Mucosa of stomach (tissue), 1 donor: ENCODE data around the gene ACTN4.
A peak's percentile ranks its signal among the peaks of the same experiment; 100 is the strongest.

ENCODE experiments used
- H3K27me3 ChIP-seq: one replicate; pipeline ENCODE4 v1.7.0; 2013; ENCODE audit warnings: mild to moderate bottlenecking, low read length; ENCODE audit not compliant: control insufficient read depth, insufficient read depth
- H3K36me3 ChIP-seq: one replicate; pipeline ENCODE4 v1.7.0; 2013; ENCODE audit warnings: low read length; ENCODE audit not compliant: control insufficient read depth, insufficient read depth
- H3K4me1 ChIP-seq: one replicate; pipeline ENCODE4 v1.7.0; 2013; ENCODE audit warnings: mild to moderate bottlenecking, low read length; ENCODE audit not compliant: control insufficient read depth, insufficient read depth
- H3K4me3 ChIP-seq: one replicate; pipeline ENCODE4 v1.7.0; 2013; ENCODE audit warnings: low read length
- H3K9ac ChIP-seq: one replicate; pipeline ENCODE4 v1.7.0; 2013; ENCODE audit warnings: mild to moderate bottlenecking, low read length, moderate library complexity
- H3K9me3 ChIP-seq: one replicate; pipeline ENCODE4 v1.7.0; 2013; ENCODE audit warnings: mild to moderate bottlenecking, low read length, moderate library complexity; ENCODE audit not compliant: control insufficient read depth
- donor health status: Pancreatic carcinoma.

Gene ACTN4

DNA sequence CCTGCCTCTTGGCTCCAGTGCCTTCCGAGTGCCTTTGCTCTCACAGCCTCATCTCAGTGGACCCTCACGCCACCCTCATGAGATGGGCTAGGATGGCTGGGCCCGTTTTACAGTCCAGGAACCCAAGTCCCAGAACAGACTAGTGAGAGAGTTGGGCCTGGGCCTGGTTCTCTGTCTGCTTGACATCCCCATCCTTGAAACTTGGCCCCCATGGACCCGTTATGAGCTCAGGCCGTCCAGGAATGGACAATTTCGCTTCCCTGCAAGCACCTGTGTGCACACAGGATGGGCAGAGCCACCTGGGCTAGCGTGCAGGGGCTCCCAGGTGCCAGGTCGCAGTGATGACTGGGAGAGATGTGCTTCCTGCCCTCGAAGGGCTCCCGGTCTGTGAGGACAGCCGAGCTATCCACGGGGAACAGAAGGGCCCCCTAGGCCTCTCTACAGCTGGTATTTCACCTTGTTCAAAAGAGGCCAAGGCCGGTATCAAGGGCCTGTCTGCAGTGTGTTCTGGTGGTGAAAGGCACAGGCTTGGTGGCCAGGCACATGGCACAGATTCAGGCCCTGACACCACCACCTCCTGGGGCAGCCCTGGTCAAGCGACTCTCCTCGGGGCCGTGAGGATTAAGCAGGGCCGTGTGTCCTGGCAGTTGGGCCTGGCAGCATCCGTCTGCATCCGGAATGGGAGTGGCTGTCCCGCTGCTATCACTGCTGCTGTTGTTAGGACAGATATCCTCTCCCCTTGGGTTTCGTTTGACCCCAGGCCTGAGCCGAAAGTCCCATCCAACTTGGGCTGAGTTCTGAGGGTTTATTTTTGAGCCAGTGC, 58.0 kb downstream of the ACTN4 start:
- peaks cover 66% of the 10 kb centered on the region for H3K4me1 ChIP-seq
- peaks cover 68% of the 10 kb centered on the region for H3K36me3 ChIP-seq
- peak overlapping the region; percentile 36 for H3K9ac ChIP-seq
- no peaks in the 10 kb centered on the region for H3K27me3 ChIP-seq
- H3K9me3 ChIP-seq: no peaks in the 10 kb centered on the region
- H3K4me3 ChIP-seq: no peak overlapping the region

DNA sequence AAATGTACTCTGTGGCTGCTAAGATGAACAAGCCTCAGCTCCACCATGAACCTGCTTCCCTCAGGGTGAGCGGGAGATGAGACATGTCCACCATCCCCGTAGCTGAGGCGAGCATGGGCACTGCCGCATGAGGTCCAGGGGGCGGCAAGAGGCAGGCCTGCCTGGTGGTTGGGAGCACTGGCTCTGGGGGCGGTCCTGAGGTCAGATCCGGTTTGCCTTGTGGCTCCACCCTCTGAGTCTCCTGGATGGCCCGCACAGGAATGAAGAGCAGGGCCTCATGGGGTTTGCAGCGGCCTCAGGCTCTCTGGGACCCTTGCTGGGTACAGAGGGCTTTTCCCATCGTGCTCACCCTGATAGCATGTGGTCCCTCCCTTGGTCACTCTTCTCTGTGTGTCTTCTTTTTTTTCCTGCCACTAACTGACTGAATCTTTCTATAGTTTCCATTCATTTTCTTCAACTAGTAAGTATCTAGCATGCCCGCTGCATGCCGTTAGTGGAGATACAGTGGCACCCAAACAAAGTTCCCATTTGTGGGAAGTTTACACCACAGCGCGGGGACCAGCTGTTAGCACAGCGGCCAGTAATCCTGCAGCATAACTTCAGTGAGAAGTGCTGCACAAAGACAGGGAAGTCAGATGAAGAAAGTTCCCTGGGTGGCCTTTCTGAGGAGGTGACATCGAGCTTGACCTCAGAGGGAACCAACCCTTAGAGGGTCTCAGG, 59.5 kb downstream of the ACTN4 start:
- Histone ChIP-seq H3K9me3 (no peaks in the 10 kb centered on the region), H3K36me3 (peaks cover 57% of the 10 kb centered on the region), H3K4me3 (no peak overlapping the region), H3K9ac (peak overlapping the region; percentile 36), H3K4me1 (peaks cover 54% of the 10 kb centered on the region), H3K27me3 (no peaks in the 10 kb centered on the region)

DNA sequence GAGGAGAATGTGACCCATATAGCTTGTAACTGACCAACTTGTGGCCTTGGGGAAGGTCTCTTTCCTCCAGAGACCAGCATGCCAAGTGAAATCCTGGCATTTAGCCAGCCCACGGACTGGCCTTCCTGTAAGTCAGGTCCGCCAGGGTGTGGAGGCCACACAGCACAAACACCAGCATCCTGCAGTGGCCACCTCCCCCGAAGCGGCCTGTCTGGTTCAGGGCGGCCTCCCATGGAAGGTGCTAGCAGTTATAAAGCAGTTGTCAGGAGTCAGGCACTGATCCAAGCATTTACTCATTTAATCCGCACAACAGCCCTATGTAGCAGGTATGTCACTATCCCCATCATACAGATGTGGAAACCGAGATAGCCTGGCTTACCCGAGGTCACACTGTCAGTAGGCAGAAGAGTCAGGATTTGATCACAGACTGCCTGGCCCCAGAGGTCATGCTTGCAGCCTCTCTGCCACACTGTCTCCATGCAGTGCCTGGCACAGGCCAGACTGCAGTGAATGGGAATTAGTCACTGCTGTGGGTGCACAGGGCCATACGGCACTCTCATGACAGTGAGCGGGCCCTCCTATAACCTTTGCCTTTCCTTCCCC, 60.2 kb downstream of the ACTN4 start:
- no peak overlapping the region for H3K4me3 ChIP-seq
- no peaks in the 10 kb centered on the region for H3K9me3 ChIP-seq
- no peak overlapping the region for H3K9ac ChIP-seq
- peaks cover 50% of the 10 kb centered on the region for H3K4me1 ChIP-seq
- no peaks in the 10 kb centered on the region for H3K27me3 ChIP-seq
- H3K36me3 ChIP-seq: peaks cover 57% of the 10 kb centered on the region

DNA sequence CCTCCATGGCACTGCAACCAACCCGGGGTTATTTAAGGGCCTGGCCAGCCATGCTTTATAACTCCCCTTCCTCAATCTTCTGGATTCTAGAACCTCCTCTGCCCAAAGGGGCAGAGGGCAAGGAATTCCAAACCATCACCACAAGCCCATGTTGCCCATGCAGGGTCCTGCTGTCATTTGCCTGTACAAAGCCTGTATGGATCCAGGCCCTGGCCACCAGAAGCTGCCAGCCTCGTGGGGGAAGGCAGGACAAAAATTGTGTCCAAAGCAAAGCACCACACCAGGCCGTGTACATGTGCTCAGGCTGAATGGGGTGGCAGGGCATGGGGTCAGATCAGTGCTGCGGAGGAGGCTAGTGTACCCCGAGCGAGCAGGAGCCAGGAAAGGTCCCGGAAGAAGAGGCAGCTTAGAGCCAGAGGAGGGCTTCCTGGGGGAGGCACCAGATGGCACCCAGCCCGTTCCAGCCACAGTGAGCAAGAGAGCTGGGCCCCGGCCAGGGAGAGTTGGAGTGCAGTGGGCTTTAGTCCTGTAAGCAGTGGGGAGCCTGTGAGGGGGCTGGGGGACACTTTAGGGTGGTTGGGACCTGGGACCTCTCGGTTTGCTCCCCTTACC, 61.1 kb downstream of the ACTN4 start:
- Histone ChIP-seq H3K9me3 (no peaks in the 10 kb centered on the region), H3K9ac (no peak overlapping the region), H3K27me3 (no peaks in the 10 kb centered on the region), H3K36me3 (peaks cover 59% of the 10 kb centered on the region), H3K4me3 (no peak overlapping the region), H3K4me1 (peaks cover 56% of the 10 kb centered on the region)

DNA sequence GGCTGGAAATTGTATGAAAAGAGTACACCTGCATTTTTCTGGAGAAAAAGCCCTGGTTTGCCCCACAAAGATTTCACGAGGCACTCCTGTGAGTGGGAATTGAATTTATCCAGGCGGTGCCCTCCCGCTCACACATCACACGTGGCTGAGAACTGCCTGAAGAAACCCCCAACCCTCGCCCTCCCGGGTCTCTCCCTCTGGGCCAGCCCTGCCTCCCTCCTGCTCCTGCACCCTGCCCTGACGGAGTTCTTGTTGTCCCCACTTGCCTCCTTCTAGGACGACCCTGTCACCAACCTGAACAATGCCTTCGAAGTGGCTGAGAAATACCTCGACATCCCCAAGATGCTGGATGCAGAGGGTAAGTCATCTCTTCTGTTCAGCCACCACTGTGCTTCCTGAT, 61.7 kb downstream of the ACTN4 start:
- no peaks in the 10 kb centered on the region for H3K27me3 ChIP-seq
- no peak overlapping the region for H3K9ac ChIP-seq
- H3K36me3 ChIP-seq: peaks cover 61% of the 10 kb centered on the region
- H3K4me1 ChIP-seq: peaks cover 62% of the 10 kb centered on the region
- H3K4me3 ChIP-seq: no peak overlapping the region
- H3K9me3 ChIP-seq: no peaks in the 10 kb centered on the region

DNA sequence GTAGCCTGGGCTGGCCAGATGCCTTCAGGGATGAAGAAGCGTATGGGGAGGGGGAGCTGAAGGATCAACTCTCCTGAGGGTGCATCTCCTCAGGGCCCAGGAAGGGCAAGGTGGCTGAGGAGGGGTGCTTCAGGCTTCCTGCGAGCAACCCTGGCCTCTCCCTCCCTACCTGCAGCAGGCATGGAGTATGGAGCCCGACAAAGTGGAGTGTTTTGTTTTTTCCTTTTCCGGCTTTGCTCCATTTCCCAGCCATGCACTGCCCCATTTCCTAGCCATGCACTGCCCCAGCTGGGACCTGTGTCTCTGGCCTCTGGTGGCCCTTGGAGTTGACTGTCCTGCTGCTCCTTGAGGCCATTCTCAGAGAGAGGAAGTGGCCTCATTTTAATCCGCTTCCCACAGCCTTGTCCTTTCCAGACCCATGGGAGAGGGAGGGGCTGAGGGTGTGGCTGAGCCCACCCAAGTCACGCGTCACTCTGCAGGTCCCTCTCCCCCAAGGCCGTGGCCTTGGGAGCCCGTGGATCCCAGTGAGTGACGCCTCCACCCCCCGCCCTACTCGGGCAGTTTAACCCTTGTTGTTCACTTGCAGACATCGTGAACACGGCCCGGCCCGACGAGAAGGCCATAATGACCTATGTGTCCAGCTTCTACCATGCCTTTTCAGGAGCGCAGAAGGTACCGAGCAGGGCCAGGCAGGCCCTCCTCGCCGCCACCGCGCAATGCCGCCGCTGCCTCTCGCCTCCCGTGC, 62.4 kb downstream of the ACTN4 start:
- Histone ChIP-seq H3K4me1 (peaks cover 67% of the 10 kb centered on the region), H3K36me3 (peaks cover 65% of the 10 kb centered on the region), H3K9me3 (no peaks in the 10 kb centered on the region), H3K27me3 (no peaks in the 10 kb centered on the region), H3K4me3 (no peak overlapping the region), H3K9ac (no peak overlapping the region)

DNA sequence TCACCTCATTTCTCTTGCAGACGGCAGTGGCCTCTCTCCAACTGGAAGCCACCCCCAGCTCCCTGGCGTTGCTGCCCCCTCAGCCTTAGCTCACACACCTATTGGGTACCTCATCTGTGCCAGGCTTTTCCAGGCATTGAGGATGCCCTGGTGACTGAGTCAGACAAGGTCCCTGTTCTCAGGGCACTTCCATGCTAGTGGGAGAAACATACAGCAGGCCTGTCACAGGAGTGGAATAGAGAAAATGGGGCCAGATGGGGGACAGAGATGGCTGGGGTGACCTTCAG, 62.9 kb downstream of the ACTN4 start:
- no peak overlapping the region for H3K4me3 ChIP-seq
- H3K9ac ChIP-seq: no peak overlapping the region

DNA sequence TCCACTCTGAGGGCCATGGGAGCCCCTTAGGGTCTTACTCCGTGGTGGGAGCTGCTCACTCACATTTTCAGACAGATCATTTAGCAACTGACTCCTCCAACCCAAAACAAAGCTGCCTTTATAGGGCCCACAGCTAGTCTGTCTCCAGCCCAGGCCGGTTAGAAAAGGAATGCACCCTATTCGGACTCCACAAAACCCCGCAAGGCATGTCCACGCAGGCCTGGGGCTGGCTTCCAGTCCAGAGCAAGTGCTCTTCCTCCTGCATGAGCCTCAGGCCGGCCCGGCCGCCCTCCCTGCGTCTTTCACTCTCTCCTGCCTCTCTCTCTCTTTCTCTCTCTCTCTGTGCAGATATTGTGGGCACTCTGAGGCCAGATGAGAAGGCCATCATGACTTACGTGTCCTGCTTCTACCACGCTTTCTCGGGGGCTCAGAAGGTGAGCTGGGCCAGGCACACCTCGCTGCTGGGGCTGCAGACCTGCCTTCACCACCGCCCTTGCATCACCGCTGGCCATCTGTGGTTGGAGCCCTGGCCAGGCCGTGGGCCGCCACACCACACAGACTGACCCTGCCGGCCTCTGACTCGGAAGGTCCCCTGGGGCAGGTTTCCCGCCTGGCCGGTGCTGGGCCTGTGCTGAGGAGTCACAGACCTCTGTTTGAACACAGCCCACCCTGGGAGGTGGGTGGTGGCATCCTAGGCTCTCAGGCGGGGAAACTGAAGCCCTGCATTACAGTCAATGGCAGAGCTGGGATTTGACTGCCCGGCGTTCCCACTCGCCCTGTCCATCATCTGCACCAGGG, 63.7 kb downstream of the ACTN4 start:
- no peak overlapping the region for H3K9ac ChIP-seq
- no peak overlapping the region for H3K4me3 ChIP-seq
- peaks cover 56% of the 10 kb centered on the region for H3K36me3 ChIP-seq
- H3K27me3 ChIP-seq: no peaks in the 10 kb centered on the region
- H3K4me1 ChIP-seq: peaks cover 55% of the 10 kb centered on the region
- no peaks in the 10 kb centered on the region for H3K9me3 ChIP-seq

More for the DNA sequence above, 62.9 kb downstream of the ACTN4 start:
- Histone ChIP-seq H3K27me3 (no peaks in the 10 kb centered on the region), H3K4me1 (peaks cover 63% of the 10 kb centered on the region), H3K36me3 (peaks cover 61% of the 10 kb centered on the region), H3K9me3 (no peaks in the 10 kb centered on the region)

DNA sequence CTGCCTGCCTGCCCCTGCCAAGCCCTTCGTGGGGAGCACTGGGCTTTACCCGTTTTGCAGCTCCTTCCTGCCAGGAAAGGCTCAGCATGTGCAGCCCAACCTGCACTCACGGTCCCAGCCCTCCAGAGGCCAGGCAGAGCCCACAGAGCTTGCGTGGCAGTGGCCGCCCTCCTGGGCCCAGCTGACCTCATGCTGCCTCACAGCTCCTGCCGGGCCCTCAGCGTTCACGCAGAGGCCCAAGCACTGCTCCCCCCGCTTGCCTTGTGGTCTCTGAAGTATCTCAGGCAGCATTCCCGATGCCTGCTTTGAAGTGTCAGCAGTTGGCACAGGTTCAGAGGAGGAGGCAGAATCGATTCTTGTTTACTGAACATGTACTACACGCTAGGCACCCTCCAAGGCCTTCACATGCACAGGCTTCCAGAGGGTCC, 64.3 kb downstream of the ACTN4 start:
- H3K9ac ChIP-seq: no peak overlapping the region
- no peaks in the 10 kb centered on the region for H3K27me3 ChIP-seq
- H3K9me3 ChIP-seq: no peaks in the 10 kb centered on the region
- H3K4me3 ChIP-seq: no peak overlapping the region
- peaks cover 49% of the 10 kb centered on the region for H3K4me1 ChIP-seq
- peaks cover 51% of the 10 kb centered on the region for H3K36me3 ChIP-seq

DNA sequence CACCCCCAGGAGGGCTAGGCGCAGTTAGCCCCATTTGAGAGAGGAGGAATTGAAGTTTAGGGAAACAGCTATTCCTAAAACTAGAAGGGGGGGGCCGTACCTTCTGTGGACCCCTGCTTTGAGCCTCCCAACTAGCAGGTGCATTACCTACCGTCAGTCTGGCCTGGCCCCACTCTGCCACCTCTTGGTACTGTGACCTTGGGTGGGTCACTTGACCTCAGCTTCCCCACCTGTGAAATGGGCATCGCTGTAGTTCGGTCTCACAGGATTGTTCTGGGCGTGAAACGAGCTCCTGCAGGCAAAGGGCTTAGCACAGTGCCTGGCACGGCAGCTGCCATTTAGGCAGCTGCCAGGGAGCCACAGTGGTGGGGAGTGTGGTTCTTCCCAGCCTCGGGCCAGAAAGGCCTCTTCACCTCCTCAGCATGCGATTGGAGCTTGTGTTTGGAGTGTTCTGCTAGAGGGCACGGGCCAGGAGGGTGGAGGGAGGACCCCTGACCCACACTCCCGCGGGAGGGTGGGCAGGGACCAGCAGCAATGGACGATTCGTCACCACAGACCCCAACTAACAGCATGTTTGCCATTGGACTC, 64.8 kb downstream of the ACTN4 start:
- no peaks in the 10 kb centered on the region for H3K27me3 ChIP-seq
- no peak overlapping the region for H3K4me3 ChIP-seq
- peaks cover 44% of the 10 kb centered on the region for H3K4me1 ChIP-seq
- peak overlapping the region; percentile 13 for H3K9ac ChIP-seq
- H3K36me3 ChIP-seq: peaks cover 51% of the 10 kb centered on the region
- H3K9me3 ChIP-seq: no peaks in the 10 kb centered on the region

DNA sequence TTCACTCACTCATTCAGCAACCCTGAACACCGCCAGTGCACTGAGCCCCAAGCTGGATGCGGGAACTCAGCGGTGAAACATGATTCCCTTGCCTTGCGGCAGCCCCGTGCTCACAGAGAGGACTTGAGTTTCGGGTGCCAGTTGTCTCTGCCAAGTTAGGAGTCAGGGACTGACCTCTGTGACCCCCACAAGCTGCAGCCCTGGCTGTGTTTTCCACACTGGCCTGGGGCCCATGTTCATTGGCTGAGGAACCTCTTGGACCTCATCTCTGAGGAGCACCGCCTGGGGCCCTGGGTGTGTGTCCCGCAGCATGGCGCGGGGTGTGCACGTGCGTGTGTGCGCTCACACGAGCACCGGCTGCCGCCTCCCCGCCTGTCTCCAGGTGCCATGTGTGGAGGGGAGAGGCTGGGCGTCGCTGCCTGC, 65.8 kb downstream of the ACTN4 start:
- Histone ChIP-seq H3K4me3 (no peak overlapping the region), H3K36me3 (peaks cover 53% of the 10 kb centered on the region), H3K4me1 (peaks cover 34% of the 10 kb centered on the region), H3K27me3 (no peaks in the 10 kb centered on the region), H3K9ac (peak overlapping the region; percentile 13), H3K9me3 (no peaks in the 10 kb centered on the region)
